ENCODE measurements around the gene MINDY4. TPM values are rescaled to one million over a fixed set of nuclear protein-coding genes. Genes with fewer than 3 reads are reported as not detected.

MINDY4 gene
- total RNA-seq, 1 donor from 2014 or later = 6.7 TPM

DNA sequence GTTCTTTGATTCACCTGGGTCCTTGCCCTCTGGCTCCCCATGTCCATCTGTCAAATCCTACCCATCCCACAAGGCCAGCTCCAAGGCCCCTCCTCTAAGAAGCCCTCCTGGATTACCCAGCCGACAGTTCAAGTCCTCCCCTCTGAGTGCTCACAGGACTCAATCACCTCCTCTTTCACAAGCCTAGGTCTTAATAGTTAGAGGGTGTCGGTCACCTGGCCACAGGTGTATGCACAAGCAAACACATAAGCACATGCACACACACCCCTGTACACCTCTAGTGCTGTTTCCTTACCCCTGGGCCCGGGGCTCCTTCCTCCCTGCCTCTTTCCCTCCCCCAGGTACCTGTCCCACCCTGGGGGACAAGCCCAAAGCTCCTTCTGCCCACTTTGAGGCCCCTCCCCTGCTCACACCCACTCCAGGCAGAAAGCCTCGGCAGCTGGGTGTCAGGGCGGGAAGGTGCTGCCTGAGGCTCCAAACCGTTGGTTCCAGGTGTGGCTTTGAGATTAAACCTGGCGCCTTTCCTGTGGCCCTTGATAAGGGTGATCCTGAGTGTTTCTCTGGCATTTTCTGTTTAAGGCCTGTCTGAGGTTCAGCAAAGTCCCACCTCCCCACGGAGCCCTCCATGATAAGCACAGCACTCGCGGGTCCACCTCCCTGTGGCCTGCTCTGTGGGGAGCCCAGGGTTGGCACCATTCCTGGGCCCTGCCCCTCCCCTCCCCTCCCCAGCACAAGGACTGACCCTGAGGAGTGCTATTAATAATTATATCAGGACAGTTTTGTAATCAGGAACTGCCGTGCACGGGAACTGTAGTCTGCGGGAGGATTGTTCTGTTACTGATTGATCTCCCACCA, 125.8 kb downstream of the MINDY4 start:
- DNase-seq (ENCODE audit: extremely low read depth, low read depth, low spot score) = no peak

DNA sequence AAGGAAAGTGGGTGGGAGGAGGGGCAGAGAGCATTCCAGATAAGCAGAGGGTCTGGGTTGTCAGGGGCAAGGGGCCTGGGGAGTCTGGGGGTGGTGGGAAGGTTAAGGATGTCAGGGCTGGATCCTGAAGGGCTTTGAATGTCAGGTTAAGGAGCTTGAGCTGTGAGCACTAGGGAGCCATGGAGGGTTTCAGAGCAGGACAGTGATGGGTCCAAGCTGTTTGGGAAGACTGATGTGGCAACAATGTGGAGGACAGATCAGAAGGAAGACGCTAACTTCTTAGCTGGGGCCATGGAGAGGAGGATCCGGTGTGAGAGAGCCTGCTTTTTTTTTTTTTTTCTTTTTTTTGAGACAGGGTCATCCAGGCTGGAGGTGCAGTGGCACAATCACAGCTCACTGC, 126.6 kb downstream of the MINDY4 start:
- DNase-seq (ENCODE audit: extremely low read depth, low read depth, low spot score) = no peak

DNA sequence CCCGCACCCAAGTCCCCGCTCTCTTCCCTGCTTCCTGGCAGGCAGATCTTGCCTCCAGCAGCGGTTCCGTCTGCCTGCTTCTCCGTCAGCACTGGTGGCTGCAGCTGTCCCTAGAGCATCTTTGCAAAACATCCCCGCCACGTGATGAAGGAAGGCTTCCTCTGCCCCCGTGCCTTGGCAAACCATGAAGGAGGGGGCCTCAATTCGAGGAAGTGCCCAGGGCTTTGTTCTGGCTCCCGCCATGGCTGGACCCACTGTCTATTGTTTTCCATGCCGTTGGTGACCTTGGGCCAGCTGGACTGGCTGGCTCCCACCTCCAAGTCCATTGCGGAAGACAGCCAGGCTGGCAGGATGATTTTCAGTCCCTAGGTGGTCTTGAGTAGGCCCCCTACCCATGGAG, 127.2 kb downstream of the MINDY4 start:
- DNase-seq (ENCODE audit: extremely low read depth, low read depth, low spot score) = no peak

DNA sequence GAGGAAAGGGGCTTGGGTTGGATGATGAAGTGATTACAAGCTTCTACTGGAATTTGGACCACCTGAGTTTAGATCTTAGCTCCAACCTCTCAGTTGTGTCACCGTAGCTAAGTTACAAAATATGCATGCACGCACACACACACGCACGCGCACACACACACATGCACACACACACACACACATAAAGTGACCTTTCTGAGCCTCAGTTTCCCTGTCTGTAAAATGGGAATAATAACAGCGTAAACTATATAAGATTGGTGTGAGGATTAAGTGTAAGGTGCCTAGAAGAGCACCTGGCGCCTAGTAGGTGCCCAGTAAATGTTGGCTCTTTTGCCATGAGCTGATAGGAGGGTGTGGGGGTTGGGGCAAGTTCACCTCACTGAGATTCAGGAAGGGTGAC, 127.8 kb downstream of the MINDY4 start:
- no peak for DNase-seq (ENCODE audit: extremely low read depth, low read depth, low spot score)

DNA sequence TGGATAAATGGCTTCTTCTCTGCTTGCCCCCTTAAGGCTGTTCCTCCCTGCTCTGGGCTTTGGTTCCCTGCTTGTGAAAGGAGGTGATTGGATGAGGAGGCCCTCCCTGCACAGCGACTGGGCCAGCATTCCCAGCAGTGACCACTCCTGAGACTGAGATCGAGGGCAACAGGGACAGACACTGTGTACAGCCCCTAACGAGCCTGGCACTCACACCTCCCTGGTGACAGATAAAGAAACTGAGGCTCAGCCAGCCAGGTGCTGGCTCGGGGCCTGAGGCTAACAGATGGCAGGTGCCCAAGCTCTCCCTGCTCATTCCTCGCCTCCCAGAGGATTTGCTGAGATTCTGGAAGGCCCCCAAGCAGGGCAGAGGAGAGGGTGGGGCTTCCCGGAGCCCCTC, 128.4 kb downstream of the MINDY4 start:
- DNase-seq (ENCODE audit: extremely low read depth, low read depth, low spot score) = no peak

DNA sequence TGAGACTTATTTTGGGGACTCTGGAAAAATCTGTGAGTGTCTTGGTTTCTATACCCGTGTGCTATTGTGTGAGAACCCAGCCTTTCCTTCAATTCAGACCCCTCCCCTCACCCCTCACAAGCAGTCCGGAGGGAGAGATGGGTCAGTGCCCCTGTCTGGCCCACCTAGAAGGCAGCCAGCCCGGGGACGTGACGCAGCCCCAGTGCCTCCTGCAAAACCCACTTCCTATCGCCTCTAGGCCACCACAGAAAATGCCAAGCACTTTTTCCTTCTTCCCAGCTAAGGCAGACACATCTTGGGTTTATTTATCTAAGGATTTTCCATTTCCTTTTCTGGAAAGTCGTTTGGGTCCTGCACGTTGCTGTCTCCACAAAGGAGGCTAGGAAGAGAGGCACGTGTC, 128.8 kb downstream of the MINDY4 start:
- no peak for DNase-seq (ENCODE audit: extremely low read depth, low read depth, low spot score)

DNA sequence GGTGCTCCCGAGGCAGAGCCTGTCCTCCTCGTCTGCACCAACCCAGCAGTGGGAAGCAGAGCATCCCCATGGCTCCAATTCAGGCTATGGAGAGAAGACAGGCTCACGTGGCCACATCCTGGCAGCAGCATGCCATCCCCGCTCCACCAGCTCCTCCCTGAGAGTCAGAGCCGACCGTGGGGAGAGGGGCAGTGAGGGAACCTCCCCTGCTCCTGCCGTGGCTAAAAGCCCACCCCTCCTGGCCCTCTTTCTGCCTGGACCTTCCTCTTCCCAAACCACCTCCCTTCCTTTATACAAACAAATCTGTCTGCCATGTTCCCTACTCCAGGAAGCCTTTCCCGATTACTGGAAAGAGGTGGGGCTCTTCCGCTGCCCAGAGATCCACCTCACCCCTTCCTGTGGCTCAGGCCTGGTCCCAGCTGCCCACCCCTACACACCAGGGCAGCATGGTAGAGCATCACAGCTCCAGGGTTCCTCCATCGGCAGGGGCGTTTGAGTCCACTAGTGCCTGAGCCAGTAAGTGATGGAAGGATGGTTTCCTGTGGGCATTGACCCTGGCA, 129.7 kb downstream of the MINDY4 start:
- DNase-seq (ENCODE audit: extremely low read depth, low read depth, low spot score) = no peak

DNA sequence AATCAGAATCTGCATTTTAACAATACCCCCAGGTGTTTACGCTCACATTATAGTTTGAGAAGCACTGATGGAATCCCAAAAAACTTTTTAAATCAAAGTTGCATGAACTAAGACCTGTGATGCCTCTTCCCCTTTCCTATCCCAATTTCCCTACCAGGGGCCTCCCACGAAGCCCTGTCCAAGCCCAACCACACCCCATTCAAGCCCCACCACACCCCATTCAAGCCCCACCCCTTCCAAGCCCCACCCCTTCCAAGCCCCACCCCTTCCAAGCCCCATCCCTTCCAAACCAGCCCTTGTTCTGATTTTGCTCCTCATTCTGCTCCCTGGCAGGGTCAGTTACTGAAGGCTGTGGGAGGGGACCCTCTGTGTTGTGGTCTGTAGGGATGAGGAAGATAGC, 130.6 kb downstream of the MINDY4 start:
- DNase-seq (ENCODE audit: extremely low read depth, low read depth, low spot score) = no peak

DNA sequence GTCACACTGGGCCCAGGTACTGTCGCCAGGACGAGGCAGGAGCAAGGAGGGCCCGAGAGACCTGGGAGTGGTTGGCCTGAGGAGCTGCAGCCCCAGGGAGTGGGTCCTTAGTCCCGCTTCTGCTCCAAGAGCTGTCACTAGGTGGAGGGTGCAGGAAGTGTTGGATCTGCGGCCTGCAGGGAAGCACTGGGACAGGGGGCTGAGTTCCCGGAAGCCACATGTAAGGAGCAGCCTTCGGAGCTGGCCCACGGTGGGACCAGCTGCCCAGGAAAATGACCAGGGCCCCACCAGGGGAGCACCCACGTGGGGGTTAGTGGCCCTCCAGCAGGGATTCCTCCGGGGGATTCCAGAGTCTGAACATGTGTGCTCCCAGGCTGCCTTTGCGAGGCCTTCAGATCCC, 131.2 kb downstream of the MINDY4 start:
- no peak for DNase-seq (ENCODE audit: extremely low read depth, low read depth, low spot score)

DNA sequence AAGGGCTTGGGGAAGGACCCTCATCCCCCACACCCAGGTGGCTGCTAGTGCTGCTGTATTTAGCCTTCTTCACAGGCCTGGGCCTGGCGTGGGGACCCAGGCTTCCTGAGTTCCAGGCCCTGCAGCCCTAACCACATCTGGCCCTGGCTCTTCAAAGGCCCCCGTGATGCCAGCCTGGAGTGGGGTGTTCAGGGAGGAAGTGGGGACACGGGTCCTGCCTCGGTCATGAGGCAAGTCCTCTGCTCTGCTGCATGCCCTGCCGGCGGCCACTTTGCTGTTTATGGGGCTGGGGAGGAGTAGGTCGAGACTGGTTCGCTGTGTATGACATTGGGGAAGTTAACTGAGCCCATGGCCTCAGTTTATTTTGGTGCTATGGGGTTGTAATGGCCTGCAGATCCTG, 131.9 kb downstream of the MINDY4 start:
- DNase-seq (ENCODE audit: extremely low read depth, low read depth, low spot score) = no peak

DNA sequence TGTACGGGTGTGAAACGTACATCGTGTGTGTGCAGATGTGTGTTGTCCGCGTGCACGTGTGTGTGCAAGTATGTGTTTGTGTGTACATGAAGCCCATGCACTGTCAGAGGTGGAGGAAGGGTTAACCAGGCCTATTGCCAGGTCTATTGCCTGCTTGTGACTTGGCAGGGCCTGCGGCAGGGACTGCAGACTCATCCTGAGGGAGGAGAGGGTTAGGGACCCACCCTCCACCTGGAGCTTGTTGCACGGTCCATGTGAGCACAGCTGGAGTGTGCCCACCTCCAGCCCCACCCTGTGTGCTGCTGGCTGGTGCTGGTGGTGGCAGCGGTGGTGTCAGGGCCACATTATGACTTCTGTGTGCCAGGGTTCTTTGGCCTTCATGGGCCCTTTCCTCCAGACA, 133.3 kb downstream of the MINDY4 start:
- DNase-seq (ENCODE audit: extremely low read depth, low read depth, low spot score) = no peak

DNA sequence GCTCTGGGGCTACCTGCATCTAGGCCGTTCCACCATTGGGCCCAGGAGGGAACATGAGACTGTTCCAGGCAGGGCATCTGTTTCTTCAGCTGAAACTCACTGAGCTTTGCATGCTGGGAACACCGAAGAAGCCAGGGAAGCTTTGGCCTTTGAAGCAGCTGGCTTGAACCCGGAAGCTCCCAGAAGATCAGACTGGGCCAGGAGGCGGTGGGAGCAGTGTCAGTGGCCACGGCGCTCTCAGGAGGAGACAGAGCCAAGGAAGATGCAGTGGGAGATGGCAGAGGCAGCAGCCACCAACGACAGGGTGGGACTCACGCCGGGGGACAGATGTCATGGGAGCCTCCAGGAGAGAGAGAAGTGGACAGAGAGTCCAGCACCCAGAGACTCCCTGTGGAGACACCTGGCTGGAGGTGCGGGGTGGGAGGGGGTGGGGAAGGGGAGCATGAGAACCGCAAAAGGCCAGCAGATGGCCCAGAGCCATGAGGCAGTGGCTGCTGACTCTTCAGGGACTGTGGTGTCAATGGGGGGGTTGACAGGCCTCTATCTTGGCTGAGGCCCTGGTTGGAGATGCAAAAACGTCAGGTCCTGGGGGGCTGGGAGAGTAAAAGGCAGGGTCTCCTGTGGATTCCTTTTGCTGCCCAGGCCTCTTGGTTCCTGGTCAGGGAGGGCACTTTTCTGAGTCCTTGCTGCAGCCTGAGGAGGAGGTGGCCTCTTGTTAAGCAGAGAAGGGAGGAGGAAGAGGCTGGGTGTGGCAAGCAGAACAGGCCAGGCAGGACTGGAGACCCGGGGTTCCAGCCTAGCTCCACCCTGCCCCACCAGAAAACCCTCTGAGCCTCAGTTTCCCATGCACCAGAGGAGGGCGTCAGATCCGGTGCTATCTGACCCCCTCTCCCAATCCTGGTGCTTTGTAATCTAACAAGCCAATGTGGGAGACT, 134.1 kb downstream of the MINDY4 start:
- no peak for DNase-seq (ENCODE audit: extremely low read depth, low read depth, low spot score)

DNA sequence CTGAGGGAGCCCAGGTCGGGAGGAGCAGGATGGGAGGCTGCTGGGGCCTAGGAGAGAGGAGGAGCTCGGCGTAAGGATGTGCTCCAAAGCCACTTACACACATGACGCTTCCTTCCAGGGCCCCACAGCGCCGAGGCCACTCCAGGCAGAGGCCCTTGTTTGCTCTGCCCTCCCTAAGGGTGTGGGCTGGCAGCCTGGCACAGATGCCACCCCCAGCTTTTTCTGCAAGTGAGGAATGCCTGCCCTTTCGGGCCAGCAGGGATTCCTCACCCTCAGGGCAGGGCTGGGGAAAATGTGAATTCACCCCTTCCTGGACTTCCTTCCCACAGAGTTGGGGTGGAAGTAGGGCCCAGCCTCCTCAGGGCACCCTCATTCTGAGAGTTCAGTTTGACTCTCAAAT, 134.8 kb downstream of the MINDY4 start:
- DNase-seq (ENCODE audit: extremely low read depth, low read depth, low spot score) = no peak

DNA sequence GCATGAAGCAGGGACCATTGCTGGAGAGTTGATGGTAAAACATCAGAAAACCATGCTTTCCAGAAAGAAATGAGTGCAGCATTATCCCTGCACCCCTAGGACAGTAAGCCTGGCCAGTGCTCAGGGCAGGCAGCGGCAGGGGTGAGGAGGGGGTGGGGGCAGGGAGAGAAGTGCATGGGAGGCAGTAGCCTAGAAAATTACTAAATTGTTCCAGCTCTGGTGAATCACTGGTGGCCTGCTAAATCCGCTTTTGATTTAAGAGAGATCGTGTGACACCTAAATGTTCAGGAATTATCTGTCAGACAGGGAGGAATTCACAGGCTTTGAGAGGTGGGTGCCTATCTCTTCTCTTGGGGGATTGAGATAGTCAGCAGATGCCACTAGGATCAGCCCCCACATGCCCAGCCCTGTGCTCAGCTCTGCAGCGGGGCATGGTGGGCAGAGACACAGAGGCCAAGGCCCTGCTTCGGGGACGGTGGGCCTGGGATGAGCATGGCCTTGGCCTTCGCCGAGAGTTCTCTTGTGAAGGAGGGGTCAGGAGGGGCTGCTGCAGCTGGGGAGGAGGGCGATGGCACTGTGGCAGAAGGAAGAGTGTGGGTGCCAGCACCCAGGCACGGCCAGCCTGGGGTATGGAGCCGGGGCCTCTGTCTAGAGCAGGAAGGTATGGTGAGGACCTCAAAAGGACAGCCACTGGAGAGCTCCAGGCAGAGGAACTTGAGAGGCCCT, 135.5 kb downstream of the MINDY4 start:
- DNase-seq (ENCODE audit: extremely low read depth, low read depth, low spot score) = no peak

DNA sequence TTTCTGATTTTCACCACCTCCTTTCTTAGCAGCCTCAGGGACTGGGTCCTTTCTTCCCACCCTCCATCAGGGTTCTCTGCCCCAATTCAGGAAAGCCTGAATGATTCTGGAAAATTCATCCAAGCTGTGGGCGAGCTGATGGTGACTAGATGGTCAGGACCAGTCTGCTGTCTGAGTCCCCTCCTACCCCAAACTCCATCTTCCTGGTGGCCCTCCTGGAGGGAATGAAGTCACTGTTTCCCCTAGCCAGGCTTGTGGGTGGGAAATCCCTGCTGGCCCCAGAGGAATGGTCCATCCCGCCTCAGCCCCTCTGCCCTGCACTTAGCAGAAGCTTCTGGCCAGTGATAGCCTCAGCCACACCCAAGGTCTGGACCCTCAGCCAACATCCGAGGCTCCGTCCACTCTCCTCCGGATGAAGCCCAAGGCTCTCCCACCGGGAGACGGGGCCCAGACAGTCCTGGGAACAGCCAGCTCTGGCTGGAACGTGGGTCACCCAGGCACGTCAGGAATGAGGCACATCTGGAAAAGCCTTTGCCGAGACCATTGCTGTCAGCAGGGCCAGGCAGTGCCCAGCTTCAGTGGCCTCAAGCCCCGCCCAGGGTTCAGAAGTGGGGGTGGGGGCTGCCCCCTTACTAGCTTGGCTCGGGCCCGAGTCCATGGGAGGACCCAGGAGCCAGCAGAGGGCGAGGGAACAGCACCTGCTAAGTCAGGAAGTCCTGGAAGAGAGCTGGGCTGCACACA, 136.5 kb downstream of the MINDY4 start:
- DNase-seq (ENCODE audit: extremely low read depth, low read depth, low spot score) = no peak

DNA sequence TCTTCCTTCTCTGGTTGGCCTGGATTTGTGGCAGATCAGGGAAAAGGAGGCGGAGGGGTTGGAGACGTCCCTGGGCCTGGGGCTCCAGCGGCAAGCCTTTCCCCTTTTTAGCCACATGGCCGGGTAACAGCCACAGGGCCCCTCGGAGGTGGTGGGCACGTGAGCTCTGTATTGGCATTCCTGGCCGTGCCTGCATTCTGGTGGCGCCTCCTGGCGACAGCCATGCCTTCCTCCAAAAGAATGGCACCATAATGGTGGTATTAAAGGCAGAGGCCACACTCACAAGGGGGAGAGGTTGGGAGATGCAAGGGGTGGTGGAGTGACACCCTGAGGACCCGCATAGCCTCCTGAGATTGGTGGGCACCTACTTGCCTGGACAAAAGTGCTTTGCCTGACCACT, 137.5 kb downstream of the MINDY4 start:
- DNase-seq (ENCODE audit: extremely low read depth, low read depth, low spot score) = no peak

DNA sequence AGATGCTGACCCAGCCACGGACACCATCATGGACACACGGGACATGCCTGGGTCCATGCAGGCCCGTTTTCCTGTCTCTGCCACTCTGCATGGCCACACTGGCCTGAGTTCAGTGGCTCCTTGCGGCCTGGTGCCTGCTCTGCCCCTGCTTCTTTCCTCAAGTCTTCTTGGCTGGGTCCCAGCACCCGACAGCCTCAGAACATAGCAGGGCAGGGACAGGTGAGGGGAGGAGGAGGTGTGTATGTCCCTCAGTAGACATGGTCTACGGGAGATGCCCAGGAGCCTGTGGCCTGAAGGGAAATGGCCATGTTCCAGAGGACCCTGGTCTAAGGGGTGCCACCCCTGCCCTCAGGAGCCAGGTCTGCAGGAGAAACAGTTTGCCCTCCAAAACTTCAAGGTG, 138.2 kb downstream of the MINDY4 start:
- DNase-seq (ENCODE audit: extremely low read depth, low read depth, low spot score) = no peak

DNA sequence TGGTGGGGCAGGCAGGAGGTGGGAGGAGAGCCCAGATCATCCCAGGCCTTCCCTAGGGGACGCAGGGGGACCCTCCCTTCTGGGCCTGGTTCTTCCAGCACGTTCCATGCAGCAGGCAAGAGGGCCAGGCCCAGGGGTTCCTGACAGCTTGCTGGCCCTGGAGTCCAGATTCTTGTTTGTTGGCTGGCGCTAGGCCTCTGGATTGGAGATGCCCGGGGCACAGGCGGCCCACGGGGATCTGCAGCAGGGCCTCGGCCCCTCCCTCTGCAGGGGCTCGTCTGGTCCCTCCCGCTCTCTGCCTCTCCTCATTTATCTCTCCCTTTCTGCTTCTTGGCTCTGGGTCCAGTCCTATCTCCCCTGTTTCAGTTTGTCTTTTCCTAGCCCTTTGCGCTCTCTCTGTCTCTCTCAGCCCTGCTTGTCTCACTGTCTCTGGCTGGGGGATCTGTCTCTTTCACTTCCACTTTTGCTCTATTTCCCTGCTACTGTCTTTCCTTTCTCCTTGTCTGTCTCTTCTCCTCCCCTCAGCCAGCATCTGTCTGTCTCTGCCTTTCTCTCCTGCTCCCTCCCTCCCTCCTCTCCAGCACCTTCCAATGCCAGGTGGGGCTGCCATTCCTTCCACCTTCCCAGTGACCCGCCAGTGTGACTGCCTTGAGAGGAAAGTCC, 139.3 kb downstream of the MINDY4 start:
- no peak for DNase-seq (ENCODE audit: extremely low read depth, low read depth, low spot score)

DNA sequence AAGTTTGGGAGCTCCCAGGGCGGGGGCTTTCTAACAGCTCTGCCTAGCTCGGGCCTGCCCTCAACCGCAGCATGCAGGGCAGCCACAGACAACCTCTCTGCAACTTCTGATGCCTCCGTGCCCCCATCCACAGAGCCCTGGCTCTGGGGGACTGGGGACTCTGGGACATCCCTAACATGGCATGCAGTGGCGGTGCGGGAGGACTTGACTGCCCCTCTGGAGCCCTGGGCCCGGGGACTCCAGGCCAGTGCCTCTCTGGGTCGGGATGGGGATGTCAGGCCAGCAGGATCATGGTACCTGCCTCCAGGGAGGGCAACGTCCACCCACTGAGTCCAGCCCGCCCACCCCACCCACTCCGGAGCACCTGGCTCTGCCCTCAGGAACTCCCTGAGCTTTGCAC, 139.9 kb downstream of the MINDY4 start:
- no peak for DNase-seq (ENCODE audit: extremely low read depth, low read depth, low spot score)

DNA sequence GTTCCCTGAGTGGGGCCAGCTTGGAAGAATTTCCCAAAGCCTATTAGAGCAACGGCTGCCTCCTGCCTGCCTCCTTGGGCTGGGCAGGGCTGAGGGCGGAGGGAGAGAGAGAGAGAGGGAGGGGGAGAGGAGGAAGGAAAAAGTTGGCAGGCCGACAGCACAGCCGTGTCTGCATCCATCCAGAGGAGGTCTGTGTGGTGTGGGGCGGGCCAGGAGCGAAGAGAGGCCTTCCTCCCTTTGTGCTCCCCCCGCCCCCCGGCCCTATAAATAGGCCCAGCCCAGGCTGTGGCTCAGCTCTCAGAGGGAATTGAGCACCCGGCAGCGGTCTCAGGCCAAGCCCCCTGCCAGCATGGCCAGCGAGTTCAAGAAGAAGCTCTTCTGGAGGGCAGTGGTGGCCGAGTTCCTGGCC, 140.3 kb downstream of the MINDY4 start, which contains the start of gene AQP1:
Gene AQP1 (plus strand): TSS at position 293 of the 409 bp plus-strand sequence. CDS start 57 bp downstream, at position 350.
- DNase-seq (ENCODE audit: extremely low read depth, low read depth, low spot score) = no peak

Measured in glomerular endothelial cell (primary cell).